ENCODE results near the gene RUFY1. TPM values are rescaled to one million over a fixed set of nuclear protein-coding genes. Genes with fewer than 3 reads are reported as not detected.

RUFY1 gene
- total and polyA plus RNA-seq, 2 of the 13 experiments (the other 11 are each of a cell fraction or from before 2014, with no cell fraction given): 19.9 to 31.9 TPM

DNA sequence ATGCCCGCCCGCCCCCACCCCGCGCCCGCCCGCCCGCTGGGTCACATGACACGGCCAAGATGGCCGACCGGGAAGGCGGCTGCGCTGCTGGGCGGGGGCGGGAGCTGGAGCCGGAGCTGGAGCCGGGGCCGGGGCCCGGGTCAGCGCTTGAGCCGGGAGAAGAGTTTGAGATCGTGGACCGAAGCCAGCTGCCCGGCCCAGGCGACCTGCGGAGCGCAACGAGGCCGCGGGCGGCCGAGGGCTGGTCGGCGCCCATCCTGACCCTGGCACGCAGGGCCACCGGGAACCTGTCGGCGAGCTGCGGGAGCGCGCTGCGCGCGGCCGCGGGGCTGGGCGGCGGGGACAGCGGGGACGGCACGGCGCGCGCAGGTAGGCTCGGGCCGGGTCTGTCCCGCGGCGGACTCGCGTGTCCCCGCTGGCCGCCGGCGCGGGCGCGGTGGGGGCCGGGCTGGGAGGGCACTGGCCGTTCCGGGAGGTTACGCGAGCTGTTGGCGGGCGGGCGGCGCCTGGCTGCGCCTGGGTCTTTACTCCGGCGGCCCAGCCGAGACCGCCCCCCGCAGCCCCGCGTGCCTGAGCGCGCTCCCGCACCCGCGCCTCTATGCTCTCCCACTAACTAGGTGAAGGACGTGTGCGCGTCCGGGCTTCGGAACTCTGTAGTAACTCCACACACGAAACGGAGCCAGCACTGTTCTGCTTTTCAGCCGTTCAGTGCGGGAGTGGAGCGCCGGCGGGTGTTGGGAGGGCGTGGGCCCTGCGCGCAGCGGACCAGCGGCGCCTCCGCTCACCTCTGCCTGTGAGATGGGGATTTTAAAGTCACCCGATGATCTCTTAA lies at the start of gene RUFY1 (continued):
- TF ChIP-seq SOX13 (IDR thresholded peaks at IDR 0.05): no peak
- TF ChIP-seq SOX13 (CRISPR knock-in tag; conservative IDR thresholded peaks at IDR 0.05 in 1 of 2, IDR thresholded peaks at IDR 0.05 in 1 of 2): peak in 1 of 2 experiments; percentile 18; a peak in 1 of 4 replicates
- peak; percentile 41; the same call in 1 of the 2 replicates for TF ChIP-seq KAT8 (CRISPR knock-in tag; IDR thresholded peaks at IDR 0.05)
- no peak for TF ChIP-seq WIZ (CRISPR knock-in tag; IDR thresholded peaks at IDR 0.05)
- TF ChIP-seq, protein P1, sequence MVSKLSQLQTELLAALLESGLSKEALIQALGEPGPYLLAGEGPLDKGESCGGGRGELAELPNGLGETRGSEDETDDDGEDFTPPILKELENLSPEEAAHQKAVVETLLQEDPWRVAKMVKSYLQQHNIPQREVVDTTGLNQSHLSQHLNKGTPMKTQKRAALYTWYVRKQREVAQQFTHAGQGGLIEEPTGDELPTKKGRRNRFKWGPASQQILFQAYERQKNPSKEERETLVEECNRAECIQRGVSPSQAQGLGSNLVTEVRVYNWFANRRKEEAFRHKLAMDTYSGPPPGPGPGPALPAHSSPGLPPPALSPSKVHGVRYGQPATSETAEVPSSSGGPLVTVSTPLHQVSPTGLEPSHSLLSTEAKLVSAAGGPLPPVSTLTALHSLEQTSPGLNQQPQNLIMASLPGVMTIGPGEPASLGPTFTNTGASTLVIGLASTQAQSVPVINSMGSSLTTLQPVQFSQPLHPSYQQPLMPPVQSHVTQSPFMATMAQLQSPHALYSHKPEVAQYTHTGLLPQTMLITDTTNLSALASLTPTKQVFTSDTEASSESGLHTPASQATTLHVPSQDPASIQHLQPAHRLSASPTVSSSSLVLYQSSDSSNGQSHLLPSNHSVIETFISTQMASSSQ (IDR thresholded peaks at IDR 0.05; ENCODE audit: low read depth): no peak
- TF ChIP-seq, protein P1 (CRISPR knock-in tag; IDR thresholded peaks at IDR 0.05; ENCODE audit: borderline replicate concordance): 0 out of 2 replicates have a peak, but pooled peaks have one; percentile 15
- peak; percentile 81 for TF ChIP-seq AGO2 (optimal IDR thresholded peaks at IDR 0.05; ENCODE audit: low read depth, low read length)
- TF ChIP-seq ZKSCAN8 (CRISPR knock-in tag; IDR thresholded peaks at IDR 0.05; ENCODE audit: borderline replicate concordance): no peak
- TF ChIP-seq ZNF367 (CRISPR knock-in tag; IDR thresholded peaks at IDR 0.05; ENCODE audit: borderline replicate concordance): no peak
- TF ChIP-seq, protein P2, sequence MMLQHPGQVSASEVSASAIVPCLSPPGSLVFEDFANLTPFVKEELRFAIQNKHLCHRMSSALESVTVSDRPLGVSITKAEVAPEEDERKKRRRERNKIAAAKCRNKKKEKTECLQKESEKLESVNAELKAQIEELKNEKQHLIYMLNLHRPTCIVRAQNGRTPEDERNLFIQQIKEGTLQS (CRISPR knock-in tag; IDR thresholded peaks at IDR 0.05): no peak
- TF ChIP-seq ETV6 (CRISPR knock-in tag; conservative IDR thresholded peaks at IDR 0.05): no peak
- TF ChIP-seq, protein P3, sequence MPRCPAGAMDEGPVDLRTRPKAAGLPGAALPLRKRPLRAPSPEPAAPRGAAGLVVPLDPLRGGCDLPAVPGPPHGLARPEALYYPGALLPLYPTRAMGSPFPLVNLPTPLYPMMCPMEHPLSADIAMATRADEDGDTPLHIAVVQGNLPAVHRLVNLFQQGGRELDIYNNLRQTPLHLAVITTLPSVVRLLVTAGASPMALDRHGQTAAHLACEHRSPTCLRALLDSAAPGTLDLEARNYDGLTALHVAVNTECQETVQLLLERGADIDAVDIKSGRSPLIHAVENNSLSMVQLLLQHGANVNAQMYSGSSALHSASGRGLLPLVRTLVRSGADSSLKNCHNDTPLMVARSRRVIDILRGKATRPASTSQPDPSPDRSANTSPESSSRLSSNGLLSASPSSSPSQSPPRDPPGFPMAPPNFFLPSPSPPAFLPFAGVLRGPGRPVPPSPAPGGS (CRISPR knock-in tag; IDR thresholded peaks at IDR 0.05): peak; percentile 50; the same call in 1 of the 2 replicates
- TF ChIP-seq ZNF781 (CRISPR knock-in tag; IDR thresholded peaks at IDR 0.05; ENCODE audit: borderline replicate concordance, not compliant biosample characterization): no peak
- peak; percentile 83 for TF ChIP-seq ZFY (CRISPR knock-in tag; IDR thresholded peaks at IDR 0.05)
- TF ChIP-seq SALL1 (CRISPR knock-in tag; IDR thresholded peaks at IDR 0.05): peak; percentile 33
- 0 out of 2 replicates have a peak, but pooled peaks have one; percentile 17 for TF ChIP-seq ZNF724P (CRISPR knock-in tag; IDR thresholded peaks at IDR 0.05; ENCODE audit: borderline replicate concordance)
- TF ChIP-seq, protein P4, sequence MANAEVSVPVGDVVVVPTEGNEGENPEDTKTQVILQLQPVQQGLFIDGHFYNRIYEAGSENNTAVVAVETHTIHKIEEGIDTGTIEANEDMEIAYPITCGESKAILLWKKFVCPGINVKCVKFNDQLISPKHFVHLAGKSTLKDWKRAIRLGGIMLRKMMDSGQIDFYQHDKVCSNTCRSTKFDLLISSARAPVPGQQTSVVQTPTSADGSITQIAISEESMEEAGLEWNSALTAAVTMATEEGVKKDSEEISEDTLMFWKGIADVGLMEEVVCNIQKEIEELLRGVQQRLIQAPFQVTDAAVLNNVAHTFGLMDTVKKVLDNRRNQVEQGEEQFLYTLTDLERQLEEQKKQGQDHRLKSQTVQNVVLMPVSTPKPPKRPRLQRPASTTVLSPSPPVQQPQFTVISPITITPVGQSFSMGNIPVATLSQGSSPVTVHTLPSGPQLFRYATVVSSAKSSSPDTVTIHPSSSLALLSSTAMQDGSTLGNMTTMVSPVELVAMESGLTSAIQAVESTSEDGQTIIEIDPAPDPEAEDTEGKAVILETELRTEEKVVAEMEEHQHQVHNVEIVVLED (CRISPR knock-in tag; IDR thresholded peaks at IDR 0.05; ENCODE audit: borderline replicate concordance): no peak
- TF ChIP-seq NR2F6 (IDR thresholded peaks at IDR 0.05): no peak
- TF ChIP-seq NR2F6 (CRISPR knock-in tag; IDR thresholded peaks at IDR 0.05): 0 out of 2 replicates have a peak, but pooled peaks have one; percentile 16
- TF ChIP-seq MXI1 (IDR thresholded peaks at IDR 0.05; ENCODE audit: borderline replicate concordance, low read depth, low read length): peak; percentile 36; the same call in 2 of the 3 replicates
- TF ChIP-seq ZNF598 (CRISPR knock-in tag; IDR thresholded peaks at IDR 0.05; ENCODE audit: borderline replicate concordance): no peak
- no peak for TF ChIP-seq TCF7L2 (IDR thresholded peaks at IDR 0.05; ENCODE audit: low read depth, low read length)
